ENCODE measurements around the gene GRIN2A.

GRCh38 chr16:9708972-9709620, 473.1 kb downstream of the GRIN2A start:
- TF ChIP-seq, protein P1, sequence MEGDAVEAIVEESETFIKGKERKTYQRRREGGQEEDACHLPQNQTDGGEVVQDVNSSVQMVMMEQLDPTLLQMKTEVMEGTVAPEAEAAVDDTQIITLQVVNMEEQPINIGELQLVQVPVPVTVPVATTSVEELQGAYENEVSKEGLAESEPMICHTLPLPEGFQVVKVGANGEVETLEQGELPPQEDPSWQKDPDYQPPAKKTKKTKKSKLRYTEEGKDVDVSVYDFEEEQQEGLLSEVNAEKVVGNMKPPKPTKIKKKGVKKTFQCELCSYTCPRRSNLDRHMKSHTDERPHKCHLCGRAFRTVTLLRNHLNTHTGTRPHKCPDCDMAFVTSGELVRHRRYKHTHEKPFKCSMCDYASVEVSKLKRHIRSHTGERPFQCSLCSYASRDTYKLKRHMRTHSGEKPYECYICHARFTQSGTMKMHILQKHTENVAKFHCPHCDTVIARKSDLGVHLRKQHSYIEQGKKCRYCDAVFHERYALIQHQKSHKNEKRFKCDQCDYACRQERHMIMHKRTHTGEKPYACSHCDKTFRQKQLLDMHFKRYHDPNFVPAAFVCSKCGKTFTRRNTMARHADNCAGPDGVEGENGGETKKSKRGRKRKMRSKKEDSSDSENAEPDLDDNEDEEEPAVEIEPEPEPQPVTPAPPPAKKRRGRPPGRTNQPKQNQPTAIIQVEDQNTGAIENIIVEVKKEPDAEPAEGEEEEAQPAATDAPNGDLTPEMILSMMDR (IDR thresholded peaks at IDR 0.05) = no peak
- no peak for TF ChIP-seq EZH2 (IDR thresholded peaks at IDR 0.05; ENCODE audit: borderline replicate concordance, insufficient read depth, low read depth, low read length, poor library complexity, severe bottlenecking)
